HepG2 (cell line): ENCODE data around the gene EPHA6. TPM values are rescaled to one million over a fixed set of nuclear protein-coding genes. Genes with fewer than 3 reads are reported as not detected.

Source experiments
- ESRRA ChIP-seq: sonication (generic); formaldehyde crosslinking; IDR thresholded peaks from 2 replicates; pipeline ENCODE4 v1.5.1; 2020; ENCODE audit warnings: mild to moderate bottlenecking, low read depth, missing genetic modification reagents
- SRY ChIP-seq: sonication (generic); formaldehyde crosslinking; IDR thresholded peaks from 2 replicates; pipeline ENCODE4 v1.8.0; 2022; ENCODE audit warnings: mild to moderate bottlenecking, missing genetic modification reagents
- ZNF674 ChIP-seq: sonication (generic); formaldehyde crosslinking; IDR thresholded peaks from 2 replicates; pipeline ENCODE4 v1.5.0; 2020; ENCODE audit warnings: low read depth, mild to moderate bottlenecking, missing genetic modification reagents
- polyA plus RNA-seq, 8 experiments: library from polyadenylated mRNA; depleted of rRNA in 3 of 8; stranded (reverse) in 7 of 8; unstranded in 1 of 8; fragments of >200 nt; fragmentation: Illumina TruSeq in 4 of 8; extraction: Trizol in 4 of 8; gene quantifications; 2 replicates each; pipeline versions ENCODE4 v1.2.1 to v1.2.3, GENCODE V29; 2011 to 2016; ENCODE audit warnings: low read depth in 4 of 8, missing spikeins in 1 of 8, mixed read lengths in 1 of 8; ENCODE audit not compliant: insufficient read depth in 1 of 8
- total RNA-seq, 5 experiments: library from RNA; depleted of rRNA; stranded (reverse); fragments of >200 nt; fragmentation: Illumina TruSeq; extraction: Trizol; gene quantifications; 2 replicates each; pipeline ENCODE4 v1.2.3, GENCODE V29; 2016; ENCODE audit warnings: low read depth in 1 of 5
- TF ChIP-seq, protein P1 (sequence below): sonication (generic); formaldehyde crosslinking; IDR thresholded peaks from 2 replicates; pipeline ENCODE4 v1.8.0; 2023; ENCODE audit warnings: mild to moderate bottlenecking, missing genetic modification reagents
- TF ChIP-seq, protein P2 (sequence below): sonication (generic); formaldehyde crosslinking; IDR thresholded peaks from 2 replicates; pipeline ENCODE4 v1.5.1; 2020; ENCODE audit warnings: missing genetic modification reagents, mild to moderate bottlenecking, borderline replicate concordance
- TF ChIP-seq, protein P3 (sequence below): sonication (generic); formaldehyde crosslinking; IDR thresholded peaks from 2 replicates; pipeline ENCODE4 v1.8.1; 2023; ENCODE audit warnings: missing genetic modification reagents, mild to moderate bottlenecking, borderline replicate concordance
- TF ChIP-seq, protein P4 (sequence below), 2 experiments: sonication (generic) in 1 of 2; formaldehyde crosslinking in 1 of 2; IDR thresholded peaks; 2 replicates each; pipeline versions ENCODE4 v1.4.0 to v1.6.1; 2016 to 2020; ENCODE audit warnings: borderline replicate concordance in 1 of 2, low read depth in 1 of 2, mild to moderate bottlenecking in 1 of 2, missing genetic modification reagents in 1 of 2
- TF ChIP-seq, protein P5 (sequence below): sonication (generic); formaldehyde crosslinking; IDR thresholded peaks from 2 replicates; pipeline ENCODE4 v1.4.0; 2020; ENCODE audit warnings: missing genetic modification reagents
- TF ChIP-seq, protein P6 (sequence below): sonication (generic); formaldehyde crosslinking; IDR thresholded peaks from 2 replicates; pipeline ENCODE4 v1.4.0; 2020; ENCODE audit warnings: mild to moderate bottlenecking, missing genetic modification reagents

Gene EPHA6
- total and polyA plus RNA-seq, 2 of the 13 experiments (the other 11 are each of a cell fraction or from before 2014, with no cell fraction given), result not detected

DNA sequence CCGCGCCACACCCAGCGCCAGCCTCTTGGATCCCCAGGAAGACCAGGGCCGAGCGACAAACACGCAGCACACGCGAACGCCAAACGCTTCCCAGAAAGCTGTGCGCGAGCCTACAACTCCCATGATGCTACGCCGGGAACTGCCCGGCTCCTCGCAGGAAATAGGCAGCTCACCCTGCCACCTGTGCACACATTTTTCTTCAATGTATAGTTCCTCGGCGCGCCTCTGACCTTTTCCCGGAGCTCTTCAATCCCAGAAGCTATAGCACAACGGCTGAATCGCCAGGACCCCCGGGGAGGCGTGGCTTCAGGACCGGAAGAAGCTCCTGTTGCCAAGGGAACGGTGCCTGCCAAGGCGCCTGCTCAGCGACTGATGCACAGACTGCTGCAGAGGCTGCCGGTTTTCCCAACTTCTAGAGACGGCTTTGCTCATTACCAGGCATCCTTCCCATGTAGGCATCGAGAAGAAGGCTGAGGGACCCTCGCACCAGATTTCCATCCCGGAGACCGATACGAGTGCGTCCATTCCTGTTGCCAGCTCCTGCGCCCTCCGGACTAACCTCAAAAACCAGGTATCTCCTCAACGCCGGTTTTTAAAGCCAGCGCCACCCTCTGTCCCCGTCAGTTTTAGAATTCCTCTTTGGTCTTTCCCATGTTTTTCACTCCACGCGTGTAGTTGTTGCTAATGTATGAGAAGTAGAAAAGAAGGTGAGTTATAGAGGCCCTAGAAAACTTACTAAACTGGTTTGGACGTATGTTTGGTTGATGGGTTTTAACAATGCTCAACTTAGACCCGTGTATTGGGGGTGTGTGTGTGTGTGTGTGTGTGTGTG lies 950.2 kb downstream of the EPHA6 start, which contains the start of gene ARL6 (continued):
- TF ChIP-seq, protein P1, sequence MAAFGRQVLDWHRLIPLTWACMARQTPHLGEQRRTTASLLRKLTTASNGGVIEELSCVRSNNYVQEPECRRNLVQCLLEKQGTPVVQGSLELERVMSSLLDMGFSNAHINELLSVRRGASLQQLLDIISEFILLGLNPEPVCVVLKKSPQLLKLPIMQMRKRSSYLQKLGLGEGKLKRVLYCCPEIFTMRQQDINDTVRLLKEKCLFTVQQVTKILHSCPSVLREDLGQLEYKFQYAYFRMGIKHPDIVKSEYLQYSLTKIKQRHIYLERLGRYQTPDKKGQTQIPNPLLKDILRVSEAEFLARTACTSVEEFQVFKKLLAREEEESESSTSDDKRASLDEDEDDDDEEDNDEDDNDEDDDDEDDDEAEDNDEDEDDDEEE, result 0 out of 2 replicates have a peak, but pooled peaks have one; percentile 64
- TF ChIP-seq, protein P2, sequence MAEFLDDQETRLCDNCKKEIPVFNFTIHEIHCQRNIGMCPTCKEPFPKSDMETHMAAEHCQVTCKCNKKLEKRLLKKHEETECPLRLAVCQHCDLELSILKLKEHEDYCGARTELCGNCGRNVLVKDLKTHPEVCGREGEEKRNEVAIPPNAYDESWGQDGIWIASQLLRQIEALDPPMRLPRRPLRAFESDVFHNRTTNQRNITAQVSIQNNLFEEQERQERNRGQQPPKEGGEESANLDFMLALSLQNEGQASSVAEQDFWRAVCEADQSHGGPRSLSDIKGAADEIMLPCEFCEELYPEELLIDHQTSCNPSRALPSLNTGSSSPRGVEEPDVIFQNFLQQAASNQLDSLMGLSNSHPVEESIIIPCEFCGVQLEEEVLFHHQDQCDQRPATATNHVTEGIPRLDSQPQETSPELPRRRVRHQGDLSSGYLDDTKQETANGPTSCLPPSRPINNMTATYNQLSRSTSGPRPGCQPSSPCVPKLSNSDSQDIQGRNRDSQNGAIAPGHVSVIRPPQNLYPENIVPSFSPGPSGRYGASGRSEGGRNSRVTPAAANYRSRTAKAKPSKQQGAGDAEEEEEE (CRISPR knock-in tag), result no peak
- TF ChIP-seq, protein P3, sequence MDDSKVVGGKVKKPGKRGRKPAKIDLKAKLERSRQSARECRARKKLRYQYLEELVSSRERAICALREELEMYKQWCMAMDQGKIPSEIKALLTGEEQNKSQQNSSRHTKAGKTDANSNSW, result no peak
- no peak; the same call in 1 of the 2 replicates for TF ChIP-seq ESRRA
- TF ChIP-seq, protein P4, sequence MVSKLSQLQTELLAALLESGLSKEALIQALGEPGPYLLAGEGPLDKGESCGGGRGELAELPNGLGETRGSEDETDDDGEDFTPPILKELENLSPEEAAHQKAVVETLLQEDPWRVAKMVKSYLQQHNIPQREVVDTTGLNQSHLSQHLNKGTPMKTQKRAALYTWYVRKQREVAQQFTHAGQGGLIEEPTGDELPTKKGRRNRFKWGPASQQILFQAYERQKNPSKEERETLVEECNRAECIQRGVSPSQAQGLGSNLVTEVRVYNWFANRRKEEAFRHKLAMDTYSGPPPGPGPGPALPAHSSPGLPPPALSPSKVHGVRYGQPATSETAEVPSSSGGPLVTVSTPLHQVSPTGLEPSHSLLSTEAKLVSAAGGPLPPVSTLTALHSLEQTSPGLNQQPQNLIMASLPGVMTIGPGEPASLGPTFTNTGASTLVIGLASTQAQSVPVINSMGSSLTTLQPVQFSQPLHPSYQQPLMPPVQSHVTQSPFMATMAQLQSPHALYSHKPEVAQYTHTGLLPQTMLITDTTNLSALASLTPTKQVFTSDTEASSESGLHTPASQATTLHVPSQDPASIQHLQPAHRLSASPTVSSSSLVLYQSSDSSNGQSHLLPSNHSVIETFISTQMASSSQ (IDR thresholded peaks at IDR 0.05; ENCODE audit: low read depth), result no peak
- TF ChIP-seq, protein P4 (CRISPR knock-in tag; IDR thresholded peaks at IDR 0.05; ENCODE audit: borderline replicate concordance), result no peak
- 0 out of 2 replicates have a peak, but pooled peaks have one; percentile 32 for TF ChIP-seq ZNF674 (CRISPR knock-in tag)
- TF ChIP-seq SRY, result no peak; the same call in 1 of the 2 replicates
- TF ChIP-seq, protein P5, sequence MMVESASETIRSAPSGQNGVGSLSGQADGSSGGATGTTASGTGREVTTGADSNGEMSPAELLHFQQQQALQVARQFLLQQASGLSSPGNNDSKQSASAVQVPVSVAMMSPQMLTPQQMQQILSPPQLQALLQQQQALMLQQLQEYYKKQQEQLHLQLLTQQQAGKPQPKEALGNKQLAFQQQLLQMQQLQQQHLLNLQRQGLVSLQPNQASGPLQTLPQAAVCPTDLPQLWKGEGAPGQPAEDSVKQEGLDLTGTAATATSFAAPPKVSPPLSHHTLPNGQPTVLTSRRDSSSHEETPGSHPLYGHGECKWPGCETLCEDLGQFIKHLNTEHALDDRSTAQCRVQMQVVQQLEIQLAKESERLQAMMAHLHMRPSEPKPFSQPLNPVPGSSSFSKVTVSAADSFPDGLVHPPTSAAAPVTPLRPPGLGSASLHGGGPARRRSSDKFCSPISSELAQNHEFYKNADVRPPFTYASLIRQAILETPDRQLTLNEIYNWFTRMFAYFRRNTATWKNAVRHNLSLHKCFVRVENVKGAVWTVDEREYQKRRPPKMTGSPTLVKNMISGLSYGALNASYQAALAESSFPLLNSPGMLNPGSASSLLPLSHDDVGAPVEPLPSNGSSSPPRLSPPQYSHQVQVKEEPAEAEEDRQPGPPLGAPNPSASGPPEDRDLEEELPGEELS (CRISPR knock-in tag), result no peak; the same call in 1 of the 2 replicates
- TF ChIP-seq, protein P6, sequence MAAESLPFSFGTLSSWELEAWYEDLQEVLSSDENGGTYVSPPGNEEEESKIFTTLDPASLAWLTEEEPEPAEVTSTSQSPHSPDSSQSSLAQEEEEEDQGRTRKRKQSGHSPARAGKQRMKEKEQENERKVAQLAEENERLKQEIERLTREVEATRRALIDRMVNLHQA (CRISPR knock-in tag), result no peak
